Hepatocyte (in vitro differentiated cells): ENCODE data around the gene NHERF1. TPM values are rescaled to one million over a fixed set of nuclear protein-coding genes. Genes with fewer than 3 reads are reported as not detected.

Experiments used
- DNase-seq: peaks from one replicate; pipeline ENCODE4 v3.0.0-alpha.2; 2016; ENCODE audit warnings: low spot score
- H2AFZ ChIP-seq: fragments of 200-600 bp; sonication (generic); 2 replicates; pipeline ENCODE4 v1.6.0; 2016; ENCODE audit warnings: antibody characterized with exemption, mild to moderate bottlenecking
- H3K27ac ChIP-seq: fragments of 200-600 bp; sonication (generic); 2 replicates; pipeline ENCODE4 v1.5.1; 2016; ENCODE audit warnings: mild to moderate bottlenecking
- H3K27me3 ChIP-seq: fragments of 200-600 bp; sonication (generic); 2 replicates; pipeline ENCODE4 v1.6.1; 2016
- H3K36me3 ChIP-seq: fragments of 200-600 bp; sonication (generic); replicated peaks from 2 replicates; pipeline ENCODE4 v1.5.1; 2016; ENCODE audit warnings: low read depth; ENCODE audit not compliant: insufficient read depth
- H3K4me1 ChIP-seq: fragments of 200-600 bp; sonication (generic); 2 replicates; pipeline ENCODE4 v1.5.1; 2016; ENCODE audit warnings: mild to moderate bottlenecking, moderate library complexity; ENCODE audit not compliant: insufficient read depth
- H3K4me2 ChIP-seq: fragments of 200-600 bp; sonication (generic); 2 replicates; pipeline ENCODE4 v1.6.0; 2016
- H3K4me3 ChIP-seq: fragments of 200-600 bp; sonication (generic); 2 replicates; pipeline ENCODE4 v1.5.1; 2016; ENCODE audit warnings: mild to moderate bottlenecking
- H3K79me2 ChIP-seq: fragments of 200-600 bp; sonication (generic); 2 replicates; pipeline ENCODE4 v1.6.0; 2017; ENCODE audit warnings: mild to moderate bottlenecking
- H3K9me2 ChIP-seq: fragments of 200-600 bp; sonication (generic); replicated peaks from 2 replicates; pipeline ENCODE4 v1.6.0; 2017; ENCODE audit warnings: mild to moderate bottlenecking; ENCODE audit not compliant: insufficient read depth
- H3K9me3 ChIP-seq: fragments of 200-600 bp; sonication (generic); 2 replicates; pipeline ENCODE4 v1.5.1; 2016; ENCODE audit warnings: low read depth, mild to moderate bottlenecking
- H4K20me1 ChIP-seq: fragments of 200-600 bp; sonication (generic); 2 replicates; pipeline ENCODE4 v1.6.0; 2016; ENCODE audit warnings: mild to moderate bottlenecking; ENCODE audit not compliant: insufficient read depth, poor library complexity, severe bottlenecking
- EZH2 ChIP-seq: fragments of 200-600 bp; sonication (generic); IDR thresholded peaks from 2 replicates; pipeline ENCODE4 v1.6.1; 2016; ENCODE audit warnings: antibody characterized with exemption, mild to moderate bottlenecking, borderline replicate concordance
- EZH2phosphoT487 ChIP-seq: fragments of 200-600 bp; sonication (generic); IDR thresholded peaks from one replicate; pipeline ENCODE4 v1.6.1; 2018; ENCODE audit warnings: antibody characterized with exemption, mild to moderate bottlenecking, low read depth, moderate library complexity; ENCODE audit not compliant: unreplicated experiment, severe bottlenecking
- WGBS: methylation state at CpG from one replicate; pipeline ENCODE4 v1.1.6; 2016; ENCODE audit warnings: low lambda C conversion rate; ENCODE audit errors: missing lambda C conversion rate; 5-methylcytosine and 5-hydroxymethylcytosine counted together
- polyA plus RNA-seq: library from polyadenylated mRNA; unstranded; fragments of >200 nt; fragmentation: Nextera tagmentation; extraction: Ambion mirVana; gene quantifications from 2 replicates; pipeline ENCODE4 v1.2.1, GENCODE V29; 2016
- total RNA-seq: library from RNA; depleted of rRNA; stranded (reverse); fragments of >200 nt; gene quantifications from 2 replicates; pipeline ENCODE4 v1.2.3, GENCODE V29; 2014
- TF ChIP-seq, protein P1 (sequence below): fragments of 200-600 bp; sonication (generic); IDR thresholded peaks from 2 replicates; pipeline ENCODE4 v1.5.1; 2016; ENCODE audit warnings: antibody characterized with exemption, mild to moderate bottlenecking; ENCODE audit not compliant: poor library complexity

NHERF1 gene
- total and polyA plus RNA-seq, 2 experiments from 2014 or later = 263 to 763 TPM

- TF ChIP-seq EZH2 (no peak), EZH2phosphoT487 (no peak)
- TF ChIP-seq, protein P1, sequence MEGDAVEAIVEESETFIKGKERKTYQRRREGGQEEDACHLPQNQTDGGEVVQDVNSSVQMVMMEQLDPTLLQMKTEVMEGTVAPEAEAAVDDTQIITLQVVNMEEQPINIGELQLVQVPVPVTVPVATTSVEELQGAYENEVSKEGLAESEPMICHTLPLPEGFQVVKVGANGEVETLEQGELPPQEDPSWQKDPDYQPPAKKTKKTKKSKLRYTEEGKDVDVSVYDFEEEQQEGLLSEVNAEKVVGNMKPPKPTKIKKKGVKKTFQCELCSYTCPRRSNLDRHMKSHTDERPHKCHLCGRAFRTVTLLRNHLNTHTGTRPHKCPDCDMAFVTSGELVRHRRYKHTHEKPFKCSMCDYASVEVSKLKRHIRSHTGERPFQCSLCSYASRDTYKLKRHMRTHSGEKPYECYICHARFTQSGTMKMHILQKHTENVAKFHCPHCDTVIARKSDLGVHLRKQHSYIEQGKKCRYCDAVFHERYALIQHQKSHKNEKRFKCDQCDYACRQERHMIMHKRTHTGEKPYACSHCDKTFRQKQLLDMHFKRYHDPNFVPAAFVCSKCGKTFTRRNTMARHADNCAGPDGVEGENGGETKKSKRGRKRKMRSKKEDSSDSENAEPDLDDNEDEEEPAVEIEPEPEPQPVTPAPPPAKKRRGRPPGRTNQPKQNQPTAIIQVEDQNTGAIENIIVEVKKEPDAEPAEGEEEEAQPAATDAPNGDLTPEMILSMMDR = no peak
- Histone ChIP-seq H3K27me3 (no peaks in the 10 kb centered on the region), H2AFZ (no peak overlapping the region), H3K4me1 (no peaks in the 10 kb centered on the region), H3K27ac (no peak overlapping the region), H3K9me2 (no peaks in the 10 kb centered on the region), H3K4me2 (no peak overlapping the region), H4K20me1 (no peaks in the 10 kb centered on the region), H3K79me2 (no peaks in the 10 kb centered on the region), H3K4me3 (no peak overlapping the region), H3K9me3 (no peaks in the 10 kb centered on the region), H3K36me3 (no peaks in the 10 kb centered on the region)
- WGBS = 79% methylated on average over 7 of the region's 7 CpGs
- DNase-seq = no peak
Observed at GRCh38 chr17:74800531-74800930, 52.1 kb downstream of the NHERF1 start.

DNA sequence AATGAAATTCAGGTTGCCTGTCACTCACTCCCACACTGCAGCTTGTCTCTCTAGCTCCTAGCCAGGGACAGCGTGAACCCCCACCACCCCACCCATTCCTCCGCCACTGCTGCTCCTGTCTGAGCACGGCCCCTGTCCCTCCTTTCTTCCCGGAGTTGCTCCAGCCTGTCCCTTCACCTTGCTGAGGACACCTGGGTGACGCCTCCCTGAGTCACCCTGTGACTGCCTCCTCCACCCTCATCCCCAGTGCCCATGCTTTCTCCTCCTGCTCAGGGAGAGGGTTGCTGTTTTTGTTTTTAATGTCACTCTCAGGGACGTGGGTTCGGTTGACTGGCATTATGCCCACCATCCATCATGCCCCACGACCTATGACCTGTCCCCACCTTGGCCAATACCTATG, 53.5 kb downstream of the NHERF1 start:
- WGBS = 97% methylated on average over 8 of the region's 8 CpGs
- Histone ChIP-seq H3K36me3 (no peaks in the 10 kb centered on the region), H3K4me3 (no peak overlapping the region), H3K9me3 (no peaks in the 10 kb centered on the region), H3K27ac (no peak overlapping the region), H3K79me2 (no peaks in the 10 kb centered on the region), H3K9me2 (no peaks in the 10 kb centered on the region), H3K4me1 (no peaks in the 10 kb centered on the region), H4K20me1 (no peaks in the 10 kb centered on the region), H2AFZ (no peak overlapping the region), H3K4me2 (no peak overlapping the region), H3K27me3 (no peaks in the 10 kb centered on the region)
- TF ChIP-seq EZH2phosphoT487 (no peak), EZH2 (no peak)
- TF ChIP-seq, protein P1 = no peak
- DNase-seq = no peak

DNA sequence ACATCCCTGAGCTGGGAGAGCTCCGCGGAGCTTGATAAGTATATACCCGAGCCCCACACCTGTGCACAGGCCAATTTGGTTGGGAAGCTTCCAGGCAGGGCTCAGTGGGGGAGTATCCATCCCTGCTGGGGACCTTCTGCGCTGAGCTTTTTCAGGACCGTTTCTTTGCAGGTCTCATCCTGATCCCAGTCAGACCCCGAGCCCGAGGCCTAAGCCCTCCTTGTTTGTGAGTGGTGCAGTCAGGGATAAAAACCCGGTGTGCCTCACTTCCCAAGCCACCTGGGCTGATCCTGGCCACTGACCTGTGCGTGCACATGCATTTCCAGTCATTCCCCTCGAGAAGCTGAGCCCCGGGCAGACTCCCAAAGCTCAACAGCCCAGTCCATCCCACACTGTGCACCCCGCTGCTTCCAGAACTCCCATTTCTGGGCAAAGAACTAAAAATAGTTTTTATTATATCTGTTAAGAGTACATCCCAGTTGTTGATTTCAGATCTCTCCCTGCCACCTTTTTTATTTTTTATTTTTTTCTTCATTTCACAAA, 55.0 kb downstream of the NHERF1 start:
- no peak overlapping the region for H2AFZ ChIP-seq
- no peaks in the 10 kb centered on the region for H3K9me3 ChIP-seq
- H3K79me2 ChIP-seq = no peaks in the 10 kb centered on the region
- no peaks in the 10 kb centered on the region for H3K9me2 ChIP-seq
- 94% methylated on average over 12 of the region's 12 CpGs for WGBS
- TF ChIP-seq, protein P1 = no peak
- no peaks in the 10 kb centered on the region for H3K36me3 ChIP-seq
- DNase-seq = no peak
- H3K4me2 ChIP-seq = no peak overlapping the region
- H3K27ac ChIP-seq = no peak overlapping the region
- no peaks in the 10 kb centered on the region for H3K4me1 ChIP-seq
- H3K4me3 ChIP-seq = no peak overlapping the region
- no peaks in the 10 kb centered on the region for H4K20me1 ChIP-seq
- no peaks in the 10 kb centered on the region for H3K27me3 ChIP-seq

GRCh38 chr17:74803971-74804370, 55.5 kb downstream of the NHERF1 start:
- H3K9me2 ChIP-seq = no peaks in the 10 kb centered on the region
- no peak overlapping the region for H3K4me3 ChIP-seq
- H3K79me2 ChIP-seq = no peaks in the 10 kb centered on the region
- no peak overlapping the region for H3K4me2 ChIP-seq
- DNase-seq = no peak
- no peaks in the 10 kb centered on the region for H3K9me3 ChIP-seq
- H3K4me1 ChIP-seq = no peaks in the 10 kb centered on the region
- H3K36me3 ChIP-seq = no peaks in the 10 kb centered on the region
- TF ChIP-seq, protein P1 = no peak
- TF ChIP-seq EZH2phosphoT487 = no peak
- TF ChIP-seq EZH2 = no peak
- WGBS = 90% methylated on average over 5 of the region's 5 CpGs
- no peak overlapping the region for H2AFZ ChIP-seq
- no peaks in the 10 kb centered on the region for H4K20me1 ChIP-seq
- no peak overlapping the region for H3K27ac ChIP-seq
- no peaks in the 10 kb centered on the region for H3K27me3 ChIP-seq
